GM18519 (cell line): Measurements from ENCODE around the gene HIP1R.

Experiments used
- ATAC-seq: cut with Tn5 transposase; IDR thresholded peaks from one replicate; pipeline ENCODE4 v1.9.1; 2021; ENCODE audit warnings: mild to moderate bottlenecking, moderate library complexity; ENCODE audit not compliant: unreplicated experiment, low FRiP score

The HIP1R gene

GRCh38 chr12:122846622-122847515, 11.6 kb downstream of the HIP1R start:
- no peak for ATAC-seq

GRCh38 chr12:122847516-122847836, 12.2 kb downstream of the HIP1R start:
- no peak for ATAC-seq

GRCh38 chr12:122847921-122848421, 12.7 kb downstream of the HIP1R start:
- ATAC-seq, result no peak

- ATAC-seq, result no peak
Observed at GRCh38 chr12:122848471-122849351, 13.5 kb downstream of the HIP1R start.

GRCh38 chr12:122849352-122850047, 14.2 kb downstream of the HIP1R start:
- no peak for ATAC-seq

- ATAC-seq, result no peak
Observed at GRCh38 chr12:122850048-122850445, 14.8 kb downstream of the HIP1R start.

DNA sequence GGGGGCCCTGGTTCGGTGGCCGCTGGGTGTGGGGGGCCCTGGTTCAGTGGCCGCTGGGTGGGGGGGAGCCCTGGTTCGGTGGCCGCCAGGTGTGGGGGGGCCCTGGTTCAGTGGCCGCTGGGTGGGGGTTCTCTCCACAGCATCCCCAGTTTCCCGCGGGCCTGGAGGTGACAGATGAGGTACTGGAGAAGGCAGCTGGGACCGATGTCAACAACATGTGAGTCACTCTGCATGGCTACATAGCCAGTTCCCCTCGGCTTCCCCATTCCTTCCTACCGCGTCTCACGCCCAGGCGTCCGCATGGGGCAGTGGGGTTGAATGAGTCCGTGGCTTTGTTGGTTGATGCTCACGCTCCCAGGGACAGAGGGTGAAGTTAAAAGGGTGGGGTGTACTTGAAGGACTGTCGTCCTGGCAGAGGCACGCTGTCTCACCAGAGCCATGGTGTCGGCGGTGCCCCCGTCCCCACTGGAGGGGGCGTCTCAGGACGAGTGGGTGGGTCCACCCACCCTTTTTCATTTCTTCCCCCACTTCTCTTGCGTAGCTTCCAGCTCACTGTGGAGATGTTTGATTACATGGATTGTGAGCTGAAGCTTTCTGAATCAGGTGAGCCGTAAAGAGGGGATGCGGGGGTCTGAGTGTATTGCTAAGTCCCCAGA, 15.6 kb downstream of the HIP1R start:
- no peak for ATAC-seq

DNA sequence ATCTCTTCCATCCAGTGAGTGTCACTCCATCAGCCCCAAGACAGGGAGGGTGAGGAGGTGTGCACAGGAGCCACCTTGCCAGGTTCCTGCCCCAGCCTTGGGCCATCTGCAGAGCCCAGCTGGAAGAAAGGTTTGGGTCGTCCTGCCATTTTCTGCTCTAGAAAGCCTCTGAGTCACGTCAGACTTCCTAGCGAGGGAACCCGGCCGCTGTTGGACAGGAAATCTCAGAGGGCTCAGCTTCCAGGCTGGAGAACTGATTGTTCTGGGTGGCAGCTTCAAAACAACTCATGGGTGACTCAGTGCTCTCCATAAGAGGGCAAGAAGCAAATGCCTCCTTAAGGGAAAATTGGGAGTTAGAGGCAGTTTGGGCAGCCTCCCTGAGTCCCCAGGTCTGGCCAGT, 16.6 kb downstream of the HIP1R start:
- ATAC-seq, result no peak

- no peak for ATAC-seq
Observed at GRCh38 chr12:122852336-122853275, 17.3 kb downstream of the HIP1R start.

DNA sequence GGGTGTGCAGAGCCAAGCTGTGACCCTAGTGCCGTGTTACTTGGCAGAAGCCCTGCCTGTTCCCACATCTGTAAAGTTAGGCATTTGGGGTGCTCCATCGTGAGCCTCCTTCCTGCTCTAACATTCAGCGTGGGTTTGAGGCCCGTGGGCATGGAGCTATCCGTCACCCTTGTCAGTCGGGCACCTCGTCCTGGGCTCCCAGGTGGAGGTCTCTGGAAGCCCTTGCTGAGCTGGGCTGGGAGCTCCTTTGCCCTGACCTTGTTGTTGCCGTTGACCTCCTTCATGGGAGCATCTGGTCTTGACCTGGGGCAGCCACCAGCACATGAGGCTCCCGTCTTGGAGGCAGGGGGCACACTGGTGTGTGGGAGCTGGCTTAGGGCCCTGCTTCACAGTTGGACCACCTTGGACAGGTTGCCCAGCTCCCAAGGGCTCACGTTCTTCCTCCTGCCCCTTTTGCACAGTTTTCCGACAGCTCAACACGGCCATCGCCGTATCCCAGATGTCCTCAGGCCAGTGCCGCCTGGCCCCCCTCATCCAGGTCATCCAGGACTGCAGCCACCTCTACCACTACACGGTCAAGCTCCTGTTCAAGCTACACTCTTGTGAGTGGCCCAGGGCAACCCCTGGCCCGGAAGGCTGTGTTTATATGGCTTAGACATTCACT, 18.5 kb downstream of the HIP1R start:
- ATAC-seq, result no peak

DNA sequence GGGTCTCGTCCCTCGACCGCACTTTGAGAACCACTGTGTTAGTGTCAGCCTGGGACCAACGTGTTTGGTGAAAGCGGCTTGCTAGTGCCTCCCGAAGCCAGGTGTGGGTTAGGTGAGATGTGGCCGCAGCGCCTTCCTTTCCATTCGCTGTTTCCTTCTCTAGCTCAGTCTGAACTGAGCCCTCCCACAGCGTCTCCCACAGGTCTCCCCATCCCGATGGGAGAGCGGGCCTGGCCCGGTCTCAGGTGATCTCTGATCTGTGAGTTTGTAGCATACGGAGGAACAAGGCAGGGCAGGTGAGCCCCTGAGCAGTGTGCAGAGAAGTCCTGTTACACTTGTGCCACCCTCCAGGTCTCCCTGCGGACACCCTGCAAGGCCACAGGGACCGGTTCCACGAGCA, 19.3 kb downstream of the HIP1R start:
- ATAC-seq, result no peak

DNA sequence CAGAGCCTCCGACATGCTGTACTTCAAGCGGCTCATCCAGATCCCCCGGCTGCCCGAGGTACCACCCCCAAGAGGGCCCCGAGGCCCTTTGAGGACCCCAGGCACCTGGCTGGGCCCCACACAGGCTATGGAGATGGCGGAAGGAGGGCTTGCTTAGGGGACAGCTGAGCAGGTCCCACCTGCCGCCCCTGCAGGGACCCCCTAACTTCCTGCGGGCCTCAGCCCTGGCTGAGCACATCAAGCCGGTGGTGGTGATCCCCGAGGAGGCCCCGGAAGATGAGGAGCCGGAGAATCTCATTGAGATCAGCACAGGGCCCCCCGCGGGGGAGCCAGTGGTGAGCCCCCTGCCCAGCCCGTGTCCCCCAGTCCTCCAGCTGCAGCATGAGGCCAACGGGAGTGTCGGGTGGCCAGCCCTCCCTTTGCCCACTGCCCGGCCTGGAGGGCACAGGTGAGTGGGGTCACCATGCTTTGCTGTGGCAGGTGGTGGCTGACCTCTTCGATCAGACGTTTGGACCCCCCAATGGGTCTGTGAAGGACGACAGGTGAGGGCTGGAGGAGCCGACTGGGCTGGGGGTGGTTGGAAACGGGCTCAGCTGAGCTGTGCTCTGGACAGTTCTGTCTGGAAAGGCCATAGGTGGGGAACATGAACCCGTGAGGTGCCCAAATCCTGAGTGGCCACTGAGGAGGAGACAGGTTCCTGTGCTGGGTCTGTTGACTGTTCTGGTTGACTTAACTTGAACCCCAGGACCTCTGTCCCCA, 20.0 kb downstream of the HIP1R start:
- no peak for ATAC-seq

DNA sequence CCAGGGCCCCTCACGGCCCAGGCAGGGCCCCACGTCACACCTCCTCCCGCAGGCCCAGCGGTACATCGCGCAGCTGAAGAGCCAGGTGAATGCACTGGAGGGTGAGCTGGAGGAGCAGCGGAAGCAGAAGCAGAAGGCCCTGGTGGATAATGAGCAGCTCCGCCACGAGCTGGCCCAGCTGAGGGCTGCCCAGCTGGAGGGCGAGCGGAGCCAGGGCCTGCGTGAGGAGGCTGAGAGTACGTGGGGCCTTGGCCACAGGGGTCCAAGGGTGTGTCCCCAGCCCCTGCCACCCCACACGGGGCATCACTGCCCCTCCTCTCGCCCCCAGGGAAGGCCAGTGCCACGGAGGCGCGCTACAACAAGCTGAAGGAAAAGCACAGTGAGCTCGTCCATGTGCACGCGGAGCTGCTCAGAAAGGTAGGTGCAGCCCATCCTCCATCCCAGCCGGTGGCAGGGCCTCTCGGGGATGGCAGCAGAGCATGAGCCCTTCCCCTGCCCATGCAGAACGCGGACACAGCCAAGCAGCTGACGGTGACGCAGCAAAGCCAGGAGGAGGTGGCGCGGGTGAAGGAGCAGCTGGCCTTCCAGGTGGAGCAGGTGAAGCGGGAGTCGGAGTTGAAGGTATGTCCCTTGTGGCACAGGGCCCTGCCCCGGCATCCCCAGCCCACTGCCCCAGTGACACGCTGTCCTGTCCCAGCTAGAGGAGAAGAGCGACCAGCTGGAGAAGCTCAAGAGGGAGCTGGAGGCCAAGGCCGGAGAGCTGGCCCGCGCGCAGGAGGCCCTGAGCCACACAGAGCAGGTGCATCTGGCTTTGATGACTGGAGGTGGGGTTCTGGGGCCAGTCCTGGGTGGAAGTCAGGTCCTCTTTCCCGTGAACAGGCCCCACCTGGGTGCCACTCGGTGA, 20.9 kb downstream of the HIP1R start:
- ATAC-seq, result no peak

DNA sequence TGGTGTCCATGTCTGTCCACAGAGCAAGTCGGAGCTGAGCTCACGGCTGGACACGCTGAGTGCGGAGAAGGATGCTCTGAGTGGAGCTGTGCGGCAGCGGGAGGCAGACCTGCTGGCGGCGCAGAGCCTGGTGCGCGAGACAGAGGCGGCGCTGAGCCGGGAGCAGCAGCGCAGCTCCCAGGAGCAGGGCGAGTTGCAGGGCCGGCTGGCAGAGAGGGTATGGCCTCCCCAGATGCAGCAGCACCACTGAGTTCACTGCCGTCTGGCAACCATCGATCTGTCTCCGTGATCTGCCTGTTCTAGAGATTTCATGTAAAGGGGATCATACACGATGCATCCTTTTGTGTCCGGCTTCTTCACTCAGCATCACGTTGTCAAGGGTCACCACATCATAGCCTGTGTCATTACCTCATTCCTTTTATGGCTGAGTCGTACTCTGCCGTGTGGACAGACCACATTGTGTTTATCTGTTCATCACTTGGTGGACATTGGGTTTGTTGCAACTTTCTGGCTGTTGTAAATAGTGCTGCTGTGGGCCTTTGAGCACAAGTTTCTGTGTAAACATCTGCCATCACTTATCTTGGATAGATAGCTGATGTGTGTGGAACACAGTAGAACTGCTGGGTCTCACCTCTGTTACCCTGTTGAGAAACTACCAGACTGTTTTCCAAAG, 21.9 kb downstream of the HIP1R start:
- ATAC-seq, result no peak

DNA sequence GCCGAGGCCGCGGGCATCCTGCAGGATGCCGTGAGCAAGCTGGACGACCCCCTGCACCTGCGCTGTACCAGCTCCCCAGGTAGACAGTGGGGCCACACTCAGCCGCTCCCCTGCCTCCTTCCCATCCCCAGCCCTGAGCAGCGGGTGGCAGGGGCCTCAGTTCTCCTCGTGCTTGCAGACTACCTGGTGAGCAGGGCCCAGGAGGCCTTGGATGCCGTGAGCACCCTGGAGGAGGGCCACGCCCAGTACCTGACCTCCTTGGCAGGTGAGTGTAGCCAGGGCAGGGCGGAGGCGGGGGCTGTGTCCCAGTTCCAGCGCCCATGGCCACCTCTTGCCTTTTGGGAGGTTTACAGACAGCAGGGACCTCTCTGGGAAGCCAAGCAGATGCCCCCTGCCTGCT, 22.9 kb downstream of the HIP1R start:
- ATAC-seq, result no peak

DNA sequence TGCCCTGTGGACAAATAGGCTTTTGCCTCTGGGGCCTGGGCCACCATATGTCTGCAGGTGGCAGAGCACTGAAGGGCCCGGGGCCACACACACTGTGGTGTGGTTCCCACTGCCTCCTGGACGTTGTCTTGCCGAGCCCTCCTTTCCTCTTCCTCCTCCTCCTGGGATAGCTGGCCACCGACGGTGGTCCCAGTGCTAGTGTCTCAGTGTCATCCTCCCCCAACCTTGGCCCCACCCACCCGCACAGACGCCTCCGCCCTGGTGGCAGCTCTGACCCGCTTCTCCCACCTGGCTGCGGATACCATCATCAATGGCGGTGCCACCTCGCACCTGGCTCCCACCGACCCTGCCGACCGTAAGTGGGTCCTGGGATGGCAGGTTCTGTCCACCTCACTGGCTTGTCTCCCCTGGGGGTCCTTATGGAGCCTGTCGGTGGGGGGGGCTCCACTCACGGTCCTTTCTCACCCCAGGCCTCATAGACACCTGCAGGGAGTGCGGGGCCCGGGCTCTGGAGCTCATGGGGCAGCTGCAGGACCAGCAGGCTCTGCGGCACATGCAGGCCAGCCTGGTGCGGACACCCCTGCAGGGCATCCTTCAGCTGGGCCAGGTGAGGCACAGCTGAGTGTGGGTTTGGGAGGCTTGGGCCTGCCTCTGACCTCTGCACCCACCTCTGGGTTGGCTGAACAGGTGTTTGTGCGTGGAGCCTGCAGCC, 23.5 kb downstream of the HIP1R start:
- ATAC-seq, result no peak
